Muscle layer of duodenum (tissue), 2 donors: ENCODE data around the gene GSDME.

Source experiments
- H3K27ac ChIP-seq: one replicate; pipeline ENCODE4 v1.7.0; 2013; ENCODE audit warnings: mild to moderate bottlenecking, low read length
- H3K27me3 ChIP-seq: one replicate; pipeline ENCODE4 v1.7.0; 2013; ENCODE audit warnings: low read depth, mild to moderate bottlenecking, control low read depth, low read length
- H3K36me3 ChIP-seq, 2 donors: one replicate each; pipeline ENCODE4 v1.7.0; 2013; ENCODE audit warnings: low read length in 2 of 2, control low read depth in 1 of 2, mild to moderate bottlenecking in 1 of 2; ENCODE audit not compliant: insufficient read depth in 2 of 2, control insufficient read depth in 1 of 2
- H3K4me1 ChIP-seq, 2 donors: one replicate each; pipeline ENCODE4 v1.7.0; 2013; ENCODE audit warnings: low read length in 2 of 2, mild to moderate bottlenecking in 2 of 2, control low read depth in 1 of 2, moderate library complexity in 1 of 2; ENCODE audit not compliant: insufficient read depth in 2 of 2, control insufficient read depth in 1 of 2
- H3K4me3 ChIP-seq, 2 donors: one replicate each; pipeline ENCODE4 v1.7.0; 2013; ENCODE audit warnings: low read length in 2 of 2, low read depth in 1 of 2, mild to moderate bottlenecking in 1 of 2
- H3K9me3 ChIP-seq, 2 donors: one replicate each; pipeline ENCODE4 v1.7.0; 2013; ENCODE audit warnings: low read length in 2 of 2, control low read depth in 1 of 2, mild to moderate bottlenecking in 1 of 2; ENCODE audit not compliant: control insufficient read depth in 1 of 2
- donor health status: healthy.

The GSDME gene

DNA sequence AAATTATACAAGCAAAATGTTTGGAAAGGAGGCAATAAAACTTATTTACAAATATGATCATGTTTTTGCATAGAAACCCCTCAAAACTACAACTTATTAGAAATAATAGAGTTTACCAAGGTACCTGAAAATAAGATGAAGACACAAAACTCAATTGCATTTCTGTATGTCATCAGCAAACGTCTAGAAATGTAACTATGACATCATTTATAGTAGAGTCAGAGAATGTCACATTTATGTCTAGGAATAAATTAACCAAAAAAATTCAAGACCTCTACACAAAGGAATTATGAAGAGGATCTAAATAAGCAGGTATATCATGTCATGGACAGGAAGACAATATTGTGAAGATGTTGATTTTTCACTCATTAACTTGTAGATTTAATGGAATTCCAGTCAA lies 103.0 kb downstream of the GSDME start:
- H3K9me3 ChIP-seq: no peaks in the 10 kb centered on the region

DNA sequence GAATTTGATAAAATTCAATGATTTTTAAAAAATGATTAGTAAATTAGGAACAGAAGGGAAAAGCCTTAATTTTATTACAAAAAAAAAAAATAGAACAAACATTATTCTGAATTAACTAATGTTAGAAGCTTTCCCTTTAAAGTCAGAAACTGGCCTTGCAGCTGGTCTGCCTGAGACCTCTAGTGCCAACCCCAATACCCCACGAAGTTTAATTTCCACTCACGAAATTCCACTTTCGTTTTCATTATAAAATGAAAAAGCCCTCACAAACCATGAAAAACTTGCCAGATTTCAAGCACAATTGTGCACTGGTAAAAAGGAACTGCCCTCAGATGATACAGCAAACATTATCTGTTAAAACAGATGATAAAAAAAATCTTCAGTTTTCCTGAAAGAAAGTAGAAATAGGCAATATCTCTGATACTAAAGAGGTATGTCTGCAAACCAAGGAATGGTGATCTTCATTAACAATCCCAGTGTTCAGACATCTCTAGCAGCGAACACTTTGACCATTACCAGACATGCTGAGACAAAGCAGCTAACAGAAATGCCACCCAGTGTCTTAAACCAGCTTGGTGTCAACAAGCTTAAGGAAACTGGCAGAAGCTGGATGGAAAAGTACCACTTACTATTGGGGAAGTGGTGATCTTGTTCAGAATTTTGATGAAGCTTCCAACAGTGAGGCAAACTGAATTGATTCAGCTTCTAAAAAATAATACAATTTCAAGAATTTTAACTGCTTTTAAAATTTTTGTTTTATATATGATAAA lies 103.8 kb downstream of the GSDME start:
- no peaks in the 10 kb centered on the region for H3K36me3 ChIP-seq
- H3K9me3 ChIP-seq: no peaks in the 10 kb centered on the region
- no peak overlapping the region for H3K27ac ChIP-seq
- H3K27me3 ChIP-seq: no peaks in the 10 kb centered on the region
- H3K4me3 ChIP-seq: peak overlapping the region; percentile 2 to 12
- no peaks in the 10 kb centered on the region for H3K4me1 ChIP-seq

More for the DNA sequence above, 103.0 kb downstream of the GSDME start:
- H3K36me3 ChIP-seq: no peaks in the 10 kb centered on the region
- H3K4me1 ChIP-seq: no peaks in the 10 kb centered on the region
- H3K27ac ChIP-seq: no peak overlapping the region
- no peak overlapping the region for H3K4me3 ChIP-seq
- H3K27me3 ChIP-seq: no peaks in the 10 kb centered on the region

DNA sequence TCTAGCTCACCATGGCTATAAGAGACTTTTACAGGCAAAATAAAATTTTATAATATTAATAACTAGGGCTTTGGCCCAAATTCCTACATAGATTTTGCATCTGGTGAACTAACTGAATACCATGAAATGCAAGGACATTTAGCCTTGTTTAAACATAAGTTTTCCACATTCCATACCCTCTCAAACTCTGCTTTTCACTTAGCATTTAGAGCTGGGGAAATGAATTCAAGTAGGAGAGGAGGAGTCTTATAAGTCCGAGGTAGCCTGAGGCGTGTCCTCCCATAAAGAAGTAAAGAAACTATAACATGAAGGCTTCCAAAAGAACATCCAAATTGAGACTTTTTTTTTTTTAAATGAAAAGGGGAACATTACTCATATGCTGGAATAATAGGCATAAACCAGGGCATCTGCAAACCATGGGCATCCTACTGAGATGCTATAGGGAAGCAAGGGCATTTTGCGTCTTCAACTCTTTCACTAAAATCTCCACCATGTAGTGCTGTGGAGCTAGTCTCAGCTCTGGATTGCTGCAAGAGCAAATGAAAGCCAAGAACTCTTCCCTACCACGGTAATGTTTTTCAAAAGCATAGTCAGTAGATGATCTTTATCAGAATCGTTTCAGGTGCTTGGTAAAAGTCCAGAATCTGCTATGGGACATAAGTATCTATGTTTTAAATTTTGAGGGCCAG lies 104.9 kb downstream of the GSDME start:
- Histone ChIP-seq H3K9me3 (no peaks in the 10 kb centered on the region), H3K4me1 (no peaks in the 10 kb centered on the region), H3K4me3 (no peak overlapping the region), H3K27me3 (no peaks in the 10 kb centered on the region), H3K27ac (no peak overlapping the region), H3K36me3 (no peaks in the 10 kb centered on the region)
